HepG2 (cell line): Measurements from ENCODE around the gene FMN2. TPM values are rescaled to one million over a fixed set of nuclear protein-coding genes. Genes with fewer than 3 reads are reported as not detected.

ENCODE experiments used
- ATAC-seq: fragments of 200-7000 bp; cut with Tn5 transposase; 3 replicates; pipeline ENCODE4 v1.9.1; 2020; ENCODE audit warnings: mild to moderate bottlenecking, moderate library complexity
- BruUV-seq: library from RNA; stranded (reverse); fragments of 400-500 nt; replicated peaks from 2 replicates; lab custom pipeline; 2021; lab: Mats Ljungman, UMichigan
- CTCF ChIA-PET: fragments of 300-600 bp; formaldehyde crosslinking; extraction: SDS; loops from one replicate; lab custom pipeline; 2021; ENCODE audit warnings: low total read pairs, inconsistent platforms, low intra/inter-chr PET ratio; lab: Yijun Ruan, JAX
- POLR2A ChIA-PET: fragments of 350-600 bp; sonication (Branson Sonifier 250); formaldehyde crosslinking; loops from one replicate; lab custom pipeline; 2020; ENCODE audit warnings: antibody characterized with exemption, inconsistent platforms; lab: Yijun Ruan, JAX
- DNase-seq: peaks from one replicate; pipeline ENCODE4 v3.0.0-alpha.2; 2015; ENCODE audit warnings: low spot score
- FAIRE-seq: peaks from 3 replicates; lab custom pipeline; 2011; peaks lifted over from hg19 to GRCh38; lab: Jason Lieb, UNC
- H2AFZ ChIP-seq: one replicate; pipeline ENCODE4 v1.6.1; 2011; ENCODE audit warnings: low read length, inconsistent platforms
- H3K27ac ChIP-seq: fragments of 300-600 bp; 3 replicates; pipeline ENCODE4 v1.8.0; 2011; ENCODE audit warnings: mixed run types, mild to moderate bottlenecking, mixed read lengths, low read length, inconsistent platforms; ENCODE audit not compliant: insufficient read depth; ENCODE audit errors: extremely low read length
- H3K27me3 ChIP-seq, 2 experiments: fragments of 200-600 bp in 1 of 2; 2 replicates in 1 of 2; 3 replicates in 1 of 2; pipeline versions ENCODE4 v1.6.0 to v1.8.0; 2011; ENCODE audit warnings: low read length in 2 of 2, mild to moderate bottlenecking in 2 of 2, moderate library complexity in 2 of 2, inconsistent platforms in 1 of 2; ENCODE audit not compliant: insufficient read depth in 2 of 2, control insufficient read depth in 1 of 2
- H3K36me3 ChIP-seq, 2 experiments: fragments of 200-600 bp in 1 of 2; replicated peaks in 1 of 2; 2 replicates in 1 of 2; 3 replicates in 1 of 2; pipeline versions ENCODE4 v1.5.1 to v1.8.0; 2011; ENCODE audit warnings: low read length in 2 of 2, inconsistent platforms in 1 of 2; ENCODE audit not compliant: insufficient read depth in 2 of 2, control insufficient read depth in 1 of 2
- H3K4me1 ChIP-seq: 2 replicates; pipeline ENCODE4 v1.5.1; 2012; ENCODE audit warnings: low read length, inconsistent platforms; ENCODE audit not compliant: insufficient read depth
- H3K4me2 ChIP-seq: 2 replicates; pipeline ENCODE4 v1.6.0; 2011; ENCODE audit warnings: low read depth, low read length, inconsistent platforms
- H3K4me3 ChIP-seq, 3 experiments: fragments of 200-600 bp in 1 of 3; sonication (generic), shearing (Covaris generic) in 1 of 3; replicated peaks in 1 of 3; 2 replicates each; pipeline ENCODE4 v1.5.1; 2011 to 2016; ENCODE audit warnings: low read length in 3 of 3, inconsistent platforms in 2 of 3, low read depth in 2 of 3, mild to moderate bottlenecking in 2 of 3, control low read depth in 1 of 3, mixed read lengths in 1 of 3; ENCODE audit not compliant: insufficient read depth in 1 of 3
- H3K79me2 ChIP-seq: one replicate; pipeline ENCODE4 v1.6.1; 2011; ENCODE audit warnings: low read length, inconsistent platforms; ENCODE audit not compliant: insufficient read depth
- H3K9ac ChIP-seq: 2 replicates; pipeline ENCODE4 v1.6.0; 2011; ENCODE audit warnings: mild to moderate bottlenecking, low read depth, low read length, inconsistent platforms; ENCODE audit not compliant: insufficient read depth
- H3K9me3 ChIP-seq: 2 replicates; pipeline ENCODE4 v1.5.1; 2012; ENCODE audit warnings: mild to moderate bottlenecking, low read length
- H4K20me1 ChIP-seq: 2 replicates; pipeline ENCODE4 v1.6.0; 2011; ENCODE audit warnings: inconsistent platforms, mild to moderate bottlenecking, low read length, moderate library complexity; ENCODE audit not compliant: insufficient read depth
- ATF7 ChIP-seq, 2 experiments: fragments of 450-650 bp in 1 of 2; sonication (generic) in 1 of 2; formaldehyde crosslinking in 1 of 2; IDR thresholded peaks; 2 replicates each; pipeline versions ENCODE4 v1.4.0 to v1.6.1; 2016 to 2020; ENCODE audit warnings: antibody characterized with exemption in 1 of 2, mild to moderate bottlenecking in 1 of 2, missing genetic modification reagents in 1 of 2
- BCL6 ChIP-seq: IDR thresholded peaks from 2 replicates; pipeline ENCODE4 v1.6.1; 2016; ENCODE audit warnings: missing genetic modification reagents, missing compliant biosample characterization
- BRCA1 ChIP-seq: sonication (generic); formaldehyde crosslinking; IDR thresholded peaks from 2 replicates; pipeline ENCODE4 v1.4.0; 2020; ENCODE audit warnings: missing genetic modification reagents
- CEBPB ChIP-seq: IDR thresholded peaks from 2 replicates; pipeline ENCODE4 v1.6.1; 2011; ENCODE audit warnings: low read depth, low read length, improper control_type of control experiment, borderline replicate concordance
- NCOA1 ChIP-seq: sonication (generic); formaldehyde crosslinking; IDR thresholded peaks from 2 replicates; pipeline ENCODE4 v1.9.0; 2021; ENCODE audit warnings: missing genetic modification reagents
- PHF8 ChIP-seq: sonication (generic); formaldehyde crosslinking; IDR thresholded peaks from 2 replicates; pipeline ENCODE4 v1.5.0; 2020; ENCODE audit warnings: missing genetic modification reagents
- U2AF1 ChIP-seq: fragments of 200-400 bp; formaldehyde crosslinking; optimal IDR thresholded peaks from 2 replicates; pipeline ENCODE3; 2017; ENCODE audit warnings: mild to moderate bottlenecking, low read depth, low read length
- ZNF251 ChIP-seq: sonication (generic); formaldehyde crosslinking; IDR thresholded peaks from 2 replicates; pipeline ENCODE4 v1.9.0; 2021; ENCODE audit warnings: mild to moderate bottlenecking, missing genetic modification reagents
- ZNF292 ChIP-seq: sonication (generic); formaldehyde crosslinking; IDR thresholded peaks from 2 replicates; pipeline ENCODE4 v1.8.1; 2022; ENCODE audit warnings: mild to moderate bottlenecking, low read depth, missing genetic modification reagents, borderline replicate concordance
- ZNF432 ChIP-seq: sonication (generic); formaldehyde crosslinking; IDR thresholded peaks from 2 replicates; pipeline ENCODE4 v1.5.0; 2020; ENCODE audit warnings: missing genetic modification reagents, mild to moderate bottlenecking, borderline replicate concordance
- ZNF547 ChIP-seq: sonication (generic); formaldehyde crosslinking; IDR thresholded peaks from 2 replicates; pipeline ENCODE4 v1.5.1; 2020; ENCODE audit warnings: mild to moderate bottlenecking, missing genetic modification reagents
- ZNF589 ChIP-seq: sonication (generic); formaldehyde crosslinking; conservative IDR thresholded peaks from 2 replicates; pipeline ENCODE4 v1.8.0; 2022; ENCODE audit warnings: mild to moderate bottlenecking, moderate library complexity, missing genetic modification reagents
- ZNF737 ChIP-seq: sonication (generic); formaldehyde crosslinking; IDR thresholded peaks from 2 replicates; pipeline ENCODE4 v1.5.0; 2020; ENCODE audit warnings: missing genetic modification reagents, mild to moderate bottlenecking, borderline replicate concordance
- ZNF83 ChIP-seq: sonication (generic); formaldehyde crosslinking; IDR thresholded peaks from 2 replicates; pipeline ENCODE4 v1.4.0; 2020; ENCODE audit warnings: missing genetic modification reagents, mild to moderate bottlenecking, borderline replicate concordance
- WGBS: methylation state at CpG from one replicate; pipeline ENCODE4 v1.1.6; 2017; ENCODE audit warnings: low lambda C conversion rate; 5-methylcytosine and 5-hydroxymethylcytosine counted together
- in situ Hi-C: cut with HindIII; loops from 2 replicates; pipeline ENCODE4 v1.10.0; 2017; ENCODE audit warnings: low pct_unique_long_range_greater_than_20kb; ENCODE audit not compliant: extremely low pct_ligation_motif_present
- intact Hi-C: fragments of 100-400 bp; cut with micrococcal nuclease; formaldehyde crosslinking; loops from one replicate; pipeline ENCODE4 v1.10.0; 2022; ENCODE audit not compliant: unreplicated experiment
- polyA plus RNA-seq, 8 experiments: library from polyadenylated mRNA; depleted of rRNA in 3 of 8; stranded (reverse) in 7 of 8; unstranded in 1 of 8; fragments of >200 nt; fragmentation: Illumina TruSeq in 4 of 8; extraction: Trizol in 4 of 8; gene quantifications; 2 replicates each; pipeline versions ENCODE4 v1.2.1 to v1.2.3, GENCODE V29; 2011 to 2016; ENCODE audit warnings: low read depth in 4 of 8, missing spikeins in 1 of 8, mixed read lengths in 1 of 8; ENCODE audit not compliant: insufficient read depth in 1 of 8
- total RNA-seq, 5 experiments: library from RNA; depleted of rRNA; stranded (reverse); fragments of >200 nt; fragmentation: Illumina TruSeq; extraction: Trizol; gene quantifications; 2 replicates each; pipeline ENCODE4 v1.2.3, GENCODE V29; 2016; ENCODE audit warnings: low read depth in 1 of 5
- TF ChIP-seq, protein P1 (sequence below): sonication (generic); formaldehyde crosslinking; IDR thresholded peaks from 2 replicates; pipeline ENCODE4 v1.9.0; 2022; ENCODE audit warnings: low read depth, missing genetic modification reagents
- TF ChIP-seq, protein P2 (sequence below): sonication (generic); formaldehyde crosslinking; IDR thresholded peaks from 2 replicates; pipeline ENCODE4 v1.5.1; 2020; ENCODE audit warnings: mild to moderate bottlenecking, missing genetic modification reagents, borderline replicate concordance
- TF ChIP-seq, protein P3 (sequence below): sonication (generic); formaldehyde crosslinking; IDR thresholded peaks from 2 replicates; pipeline ENCODE4 v1.8.1; 2022; ENCODE audit warnings: mild to moderate bottlenecking, missing genetic modification reagents

FMN2 gene
- total and polyA plus RNA-seq, 2 of the 13 experiments (the other 11 are each of a cell fraction or from before 2014, with no cell fraction given), result not detected

DNA sequence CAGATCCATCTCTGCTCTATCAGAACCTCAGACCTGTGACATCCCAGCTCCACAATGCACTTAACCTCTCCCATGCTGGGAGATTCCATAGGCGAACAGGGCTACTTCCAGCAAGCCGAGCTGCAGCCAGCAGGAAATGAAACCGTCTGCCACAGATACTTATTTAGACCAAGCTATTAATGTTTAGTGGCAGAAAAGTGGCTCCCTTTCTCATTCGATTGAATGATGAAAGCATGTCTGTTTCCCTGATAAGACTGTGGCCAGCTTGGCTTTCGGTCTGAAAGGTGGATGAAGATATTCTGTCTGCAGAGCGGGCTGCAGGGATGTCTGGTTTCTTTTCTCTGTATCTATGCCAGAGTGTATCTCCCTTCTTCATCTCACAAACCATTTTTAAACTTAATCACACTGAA, 373.9 kb downstream of the FMN2 start:
- FAIRE-seq, result no peak
- Histone ChIP-seq H3K4me2 (no peak overlapping the region), H3K9ac (no peak overlapping the region), H3K36me3 (no peaks in the 10 kb centered on the region), H4K20me1 (no peaks in the 10 kb centered on the region), H3K4me1 (no peaks in the 10 kb centered on the region), H3K79me2 (no peaks in the 10 kb centered on the region), H3K4me3 (no peak overlapping the region), H3K9me3 (no peaks in the 10 kb centered on the region), H2AFZ (no peak overlapping the region), H3K27me3 (no peaks in the 10 kb centered on the region; a peak in 1 of 5 replicates), H3K27ac (no peak overlapping the region)
- no TSS peak for BruUV-seq
- ChIA-PET POLR2A (no interaction called here), CTCF (no interaction called here)
- 12% methylated on average over 6 of the region's 6 CpGs for WGBS
- intact Hi-C loops (no loop called here), in situ Hi-C loops (no loop called here)
- no peak for ATAC-seq
- DNase-seq, result no peak
- TF ChIP-seq U2AF1 (no peak), ZNF83 (CRISPR knock-in tag) (no peak), BCL6 (CRISPR knock-in tag) (no peak), ATF7 (IDR thresholded peaks at IDR 0.05) (no peak), ATF7 (CRISPR knock-in tag; IDR thresholded peaks at IDR 0.05) (no peak), ZNF589 (CRISPR knock-in tag) (no peak), BRCA1 (CRISPR knock-in tag) (no peak), ZNF292 (no peak), ZNF251 (CRISPR knock-in tag) (no peak), CEBPB (no peak), NCOA1 (no peak), PHF8 (CRISPR knock-in tag) (no peak), ZNF737 (CRISPR knock-in tag) (no peak), ZNF547 (CRISPR knock-in tag) (no peak), ZNF432 (no peak)
- TF ChIP-seq, protein P1, sequence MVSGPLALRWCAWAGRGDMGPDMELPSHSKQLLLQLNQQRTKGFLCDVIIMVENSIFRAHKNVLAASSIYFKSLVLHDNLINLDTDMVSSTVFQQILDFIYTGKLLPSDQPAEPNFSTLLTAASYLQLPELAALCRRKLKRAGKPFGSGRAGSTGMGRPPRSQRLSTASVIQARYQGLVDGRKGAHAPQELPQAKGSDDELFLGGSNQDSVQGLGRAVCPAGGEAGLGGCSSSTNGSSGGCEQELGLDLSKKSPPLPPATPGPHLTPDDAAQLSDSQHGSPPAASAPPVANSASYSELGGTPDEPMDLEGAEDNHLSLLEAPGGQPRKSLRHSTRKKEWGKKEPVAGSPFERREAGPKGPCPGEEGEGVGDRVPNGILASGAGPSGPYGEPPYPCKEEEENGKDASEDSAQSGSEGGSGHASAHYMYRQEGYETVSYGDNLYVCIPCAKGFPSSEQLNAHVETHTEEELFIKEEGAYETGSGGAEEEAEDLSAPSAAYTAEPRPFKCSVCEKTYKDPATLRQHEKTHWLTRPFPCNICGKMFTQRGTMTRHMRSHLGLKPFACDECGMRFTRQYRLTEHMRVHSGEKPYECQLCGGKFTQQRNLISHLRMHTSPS, result no peak
- TF ChIP-seq, protein P2, sequence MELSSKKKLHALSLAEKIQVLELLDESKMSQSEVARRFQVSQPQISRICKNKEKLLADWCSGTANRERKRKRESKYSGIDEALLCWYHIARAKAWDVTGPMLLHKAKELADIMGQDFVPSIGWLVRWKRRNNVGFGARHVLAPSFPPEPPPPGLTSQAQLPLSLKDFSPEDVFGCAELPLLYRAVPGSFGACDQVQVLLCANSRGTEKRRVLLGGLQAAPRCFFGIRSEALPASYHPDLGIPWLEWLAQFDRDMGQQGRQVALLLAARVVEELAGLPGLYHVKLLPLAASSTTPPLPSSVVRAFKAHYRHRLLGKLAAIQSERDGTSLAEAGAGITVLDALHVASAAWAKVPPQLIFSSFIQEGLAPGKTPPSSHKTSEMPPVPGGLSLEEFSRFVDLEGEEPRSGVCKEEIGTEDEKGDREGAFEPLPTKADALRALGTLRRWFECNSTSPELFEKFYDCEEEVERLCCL (CRISPR knock-in tag), result no peak
- TF ChIP-seq, protein P3, sequence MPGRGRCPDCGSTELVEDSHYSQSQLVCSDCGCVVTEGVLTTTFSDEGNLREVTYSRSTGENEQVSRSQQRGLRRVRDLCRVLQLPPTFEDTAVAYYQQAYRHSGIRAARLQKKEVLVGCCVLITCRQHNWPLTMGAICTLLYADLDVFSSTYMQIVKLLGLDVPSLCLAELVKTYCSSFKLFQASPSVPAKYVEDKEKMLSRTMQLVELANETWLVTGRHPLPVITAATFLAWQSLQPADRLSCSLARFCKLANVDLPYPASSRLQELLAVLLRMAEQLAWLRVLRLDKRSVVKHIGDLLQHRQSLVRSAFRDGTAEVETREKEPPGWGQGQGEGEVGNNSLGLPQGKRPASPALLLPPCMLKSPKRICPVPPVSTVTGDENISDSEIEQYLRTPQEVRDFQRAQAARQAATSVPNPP (CRISPR knock-in tag), result no peak
